ENCODE data around the gene MYOCD. TPM values are rescaled to one million over a fixed set of nuclear protein-coding genes. Genes with fewer than 3 reads are reported as not detected.

The MYOCD gene
- total and polyA plus RNA-seq, 2 of the 13 experiments (the other 11 are each of a cell fraction or from before 2014, with no cell fraction given) = not detected

GRCh38 chr17:12620200-12620720, 45.4 kb upstream of the MYOCD start:
- POLR2A ChIA-PET = no interaction called here
- Histone ChIP-seq H3K4me2 (ENCODE audit: low read depth, low read length) (no peak overlapping the region), H3K4me3 (replicated peaks in 1 of 3; ENCODE audit: insufficient read depth in 1 of 3, low read depth in 2 of 3, low read length in 3 of 3) (no peak overlapping the region), H3K27ac (ENCODE audit: extremely low read length, insufficient read depth, low read length) (no peak overlapping the region), H3K4me1 (ENCODE audit: insufficient read depth, low read length) (no peaks in the 10 kb centered on the region), H3K9ac (ENCODE audit: insufficient read depth, low read depth, low read length) (no peak overlapping the region), H3K36me3 (replicated peaks in 1 of 2; ENCODE audit: control insufficient read depth in 1 of 2, insufficient read depth in 2 of 2, low read length in 2 of 2) (no peaks in the 10 kb centered on the region), H3K9me3 (ENCODE audit: low read length) (no peaks in the 10 kb centered on the region), H2AFZ (ENCODE audit: low read length) (no peak overlapping the region), H3K79me2 (ENCODE audit: insufficient read depth, low read length) (no peaks in the 10 kb centered on the region), H3K27me3 (ENCODE audit: control insufficient read depth in 1 of 2, insufficient read depth in 2 of 2, low read length in 2 of 2) (no peaks in the 10 kb centered on the region; a peak in 1 of 5 replicates), H4K20me1 (ENCODE audit: insufficient read depth, low read length) (no peaks in the 10 kb centered on the region)
- in situ Hi-C loops (cut with HindIII; ENCODE audit: extremely low pct_ligation_motif_present, low pct_unique_long_range_greater_than_20kb) (loop anchor here (25.0 kb wide), 1 partner anchor 108 kb away; no protein-coding TSS in a partner anchor), intact Hi-C loops (cut with micrococcal nuclease; ENCODE audit: unreplicated experiment) (no loop called here)
- DNase-seq (ENCODE audit: low spot score) (no peak), ATAC-seq (no peak), FAIRE-seq (no peak)
- CTCF ChIA-PET (ENCODE audit: low intra/inter-chr PET ratio, low total read pairs) = no interaction called here
- BruUV-seq (replicated peaks) = no TSS peak
- WGBS (ENCODE audit: low lambda C conversion rate) = 25% methylated on average over 5 of the region's 5 CpGs
- TF ChIP-seq CEBPZ (IDR thresholded peaks at IDR 0.05; ENCODE audit: low read length) (no peak), ZNF430 (CRISPR knock-in tag; IDR thresholded peaks at IDR 0.05) (no peak), IKZF4 (CRISPR knock-in tag; IDR thresholded peaks at IDR 0.05; ENCODE audit: borderline replicate concordance, low read depth, not compliant biosample characterization) (no peak), EHMT2 (IDR thresholded peaks at IDR 0.05; ENCODE audit: borderline replicate concordance, low read depth, low read length) (no peak), AHDC1 (CRISPR knock-in tag; IDR thresholded peaks at IDR 0.05; ENCODE audit: borderline replicate concordance) (no peak), ZNF121 (CRISPR knock-in tag; IDR thresholded peaks at IDR 0.05) (no peak), HNRNPK (IDR thresholded peaks at IDR 0.05; ENCODE audit: low read depth, low read length, poor library complexity, severe bottlenecking) (no peak), KLF6 (CRISPR knock-in tag; IDR thresholded peaks at IDR 0.05) (no peak)

Measured in HepG2 (cell line).